GM23338 (cell line): ENCODE data around the gene SUGCT.

Experiments used
- CREB1 ChIP-seq: fragments of 250-450 bp; sonication (Bioruptor Pico); IDR thresholded peaks from 2 replicates; pipeline ENCODE4 v1.5.0; 2020; ENCODE audit warnings: low read depth, mild to moderate bottlenecking, moderate library complexity
- CTCF ChIP-seq, 2 experiments: fragments of 200-600 bp in 1 of 2; sonication (generic) in 1 of 2; conservative IDR thresholded peaks; 2 replicates each; pipeline versions ENCODE4 v1.5.1 to v1.6.1; 2016 to 2017; ENCODE audit warnings: antibody characterized with exemption in 2 of 2, low read depth in 2 of 2, mild to moderate bottlenecking in 2 of 2, moderate library complexity in 1 of 2
- EZH2 ChIP-seq: fragments of 200-600 bp; sonication (generic); IDR thresholded peaks from one replicate; pipeline ENCODE4 v1.8.0; 2017; ENCODE audit warnings: antibody characterized with exemption, mild to moderate bottlenecking, low read depth; ENCODE audit not compliant: unreplicated experiment
- EZH2phosphoT487 ChIP-seq: fragments of 200-600 bp; sonication (generic); IDR thresholded peaks from one replicate; pipeline ENCODE4 v1.8.1; 2018; ENCODE audit warnings: antibody characterized with exemption; ENCODE audit not compliant: unreplicated experiment
- POLR2AphosphoS5 ChIP-seq: IDR thresholded peaks from 2 replicates; pipeline ENCODE4 v1.6.1; 2016; ENCODE audit warnings: antibody characterized with exemption, low read depth
- REST ChIP-seq: IDR thresholded peaks from one replicate; pipeline ENCODE4 v1.6.1; 2018; ENCODE audit warnings: antibody characterized with exemption; ENCODE audit not compliant: unreplicated experiment

- TF ChIP-seq CTCF (conservative IDR thresholded peaks at IDR 0.05; ENCODE audit: low read depth in 2 of 2) = no peak
- no peak for TF ChIP-seq CREB1
- no peak for TF ChIP-seq POLR2AphosphoS5
- TF ChIP-seq EZH2 = no peak
- TF ChIP-seq EZH2phosphoT487 = no peak
- TF ChIP-seq REST = no peak
Measured at GRCh38 chr7:40162516-40162915, 27.7 kb downstream of the SUGCT start.
